Fibroblast of upper back skin (primary cell): Measurements from ENCODE around the gene CCDC12.

ENCODE experiments used
- DNase-seq: peaks from one replicate; pipeline ENCODE4 v3.0.0-alpha.2; 2013

CCDC12 gene

DNA sequence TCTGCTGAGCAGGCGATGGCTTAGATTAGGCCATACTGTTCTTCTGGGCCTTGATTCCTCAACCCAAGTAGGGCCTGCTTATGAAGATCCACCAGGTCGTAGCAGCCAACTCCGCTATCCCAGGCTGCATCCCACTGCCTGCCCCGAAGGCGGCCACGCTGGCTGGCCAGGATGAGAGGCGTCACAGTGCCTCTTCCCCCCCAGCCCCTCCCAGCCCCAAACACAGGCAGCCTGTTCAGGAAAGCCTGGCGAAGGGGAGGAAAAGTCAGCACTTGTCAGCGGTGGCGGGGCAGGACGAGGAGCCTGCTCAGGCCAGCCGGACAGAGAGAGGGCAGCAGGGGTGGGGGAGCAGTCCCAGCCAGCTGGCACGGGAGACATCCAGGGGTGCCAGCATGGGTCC, 87.8 kb downstream of the CCDC12 start:
- no peak for DNase-seq

DNA sequence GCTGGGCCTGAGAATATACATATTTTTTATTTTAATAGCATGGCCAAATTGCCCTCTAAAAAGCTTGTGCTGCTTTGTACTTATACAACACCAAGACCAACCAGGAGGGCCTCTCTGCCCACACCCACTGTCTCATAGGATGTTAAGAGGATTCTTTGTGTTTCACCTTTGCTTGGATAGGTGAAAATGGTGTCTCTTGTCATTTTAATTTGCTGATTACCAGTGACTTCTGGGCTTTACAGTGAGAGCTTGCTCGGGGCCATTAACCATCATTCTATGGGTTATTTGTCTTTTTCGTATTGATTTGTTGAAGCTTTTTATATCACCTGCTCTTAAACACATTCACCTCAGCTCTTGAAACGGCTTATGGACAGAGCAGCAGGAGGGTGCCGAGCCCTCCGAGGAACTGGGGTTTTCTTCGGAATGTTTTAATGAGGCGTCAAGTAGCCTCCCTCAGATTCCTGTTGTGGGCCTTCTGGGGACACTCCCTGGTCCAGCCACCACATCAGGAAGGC, 88.5 kb downstream of the CCDC12 start:
- no peak for DNase-seq

DNA sequence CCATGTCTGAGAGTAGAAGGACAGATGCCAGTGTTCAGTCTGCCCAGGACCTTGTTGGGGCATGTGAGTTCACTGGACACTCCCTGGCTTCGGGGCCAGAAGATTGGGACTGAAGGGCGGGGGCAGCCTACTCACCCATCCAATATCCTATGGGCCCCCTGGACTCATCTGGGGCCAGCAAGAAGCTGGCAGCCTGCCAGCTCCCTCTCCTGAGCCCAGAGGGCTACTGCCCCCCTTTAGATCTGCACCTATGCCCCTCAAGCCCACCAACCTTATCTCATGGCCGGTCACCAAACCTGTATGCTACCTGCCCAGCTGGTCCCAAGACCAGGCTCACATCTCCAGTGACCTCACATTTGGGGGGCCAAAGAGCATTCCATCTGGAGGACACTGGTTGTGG, 90.9 kb downstream of the CCDC12 start:
- DNase-seq: no peak

DNA sequence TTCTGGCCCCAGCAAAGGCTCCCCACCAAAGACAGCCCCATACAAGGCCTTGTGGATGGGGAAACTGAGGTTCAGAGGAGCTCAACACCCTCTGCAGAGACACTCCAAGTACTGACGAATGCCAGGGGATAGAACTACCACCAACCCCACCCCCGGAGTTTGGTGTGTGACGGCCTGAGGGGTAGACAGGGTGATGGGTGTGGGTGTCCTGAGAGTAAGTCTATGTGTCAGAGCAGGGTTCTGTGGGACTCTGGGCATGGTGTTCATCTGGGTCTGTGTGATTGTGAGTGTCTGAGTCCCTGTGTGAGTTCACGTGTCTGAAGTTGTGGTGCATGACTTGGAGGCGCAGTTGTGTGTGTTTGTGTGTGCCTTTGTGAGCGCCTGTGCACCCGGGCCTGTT, 91.6 kb downstream of the CCDC12 start:
- no peak for DNase-seq

DNA sequence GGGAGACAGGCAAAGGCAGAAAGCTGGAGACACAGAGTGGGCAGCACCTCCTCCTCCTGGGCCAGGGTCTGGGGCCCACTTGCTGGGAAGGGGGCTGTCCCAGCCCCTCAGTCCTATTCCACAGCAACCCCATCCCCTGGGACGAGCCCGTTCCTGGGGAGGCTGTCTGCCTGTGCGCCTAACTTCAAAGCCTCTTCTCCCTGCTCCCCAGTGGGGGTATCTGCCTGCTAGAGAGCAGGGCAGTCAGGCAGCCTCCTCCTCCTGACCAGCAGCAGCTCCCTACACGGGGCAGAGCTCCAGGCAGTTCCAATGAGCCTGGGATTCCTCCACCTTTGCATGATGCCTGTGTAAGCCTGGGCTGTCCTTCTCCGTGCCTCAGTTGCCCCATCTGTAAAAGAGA, 92.1 kb downstream of the CCDC12 start:
- no peak for DNase-seq

DNA sequence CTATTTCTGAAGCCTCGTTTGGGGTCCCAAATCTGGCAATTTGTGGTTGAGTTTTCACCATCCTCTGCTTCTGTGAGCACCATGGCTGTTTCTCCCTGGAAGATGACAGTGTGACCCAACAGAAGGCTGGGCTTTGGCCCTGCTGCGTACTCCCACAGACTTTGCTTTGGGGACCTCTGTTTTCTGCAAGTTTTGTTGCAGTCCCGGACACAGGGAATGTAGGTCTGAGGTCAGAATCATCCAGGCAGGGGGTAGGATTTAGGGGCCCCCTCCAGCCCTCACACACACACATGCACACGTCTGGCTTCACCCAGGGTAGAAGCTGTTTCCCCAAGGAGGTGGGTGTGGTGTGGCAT, 92.7 kb downstream of the CCDC12 start:
- no peak for DNase-seq

DNA sequence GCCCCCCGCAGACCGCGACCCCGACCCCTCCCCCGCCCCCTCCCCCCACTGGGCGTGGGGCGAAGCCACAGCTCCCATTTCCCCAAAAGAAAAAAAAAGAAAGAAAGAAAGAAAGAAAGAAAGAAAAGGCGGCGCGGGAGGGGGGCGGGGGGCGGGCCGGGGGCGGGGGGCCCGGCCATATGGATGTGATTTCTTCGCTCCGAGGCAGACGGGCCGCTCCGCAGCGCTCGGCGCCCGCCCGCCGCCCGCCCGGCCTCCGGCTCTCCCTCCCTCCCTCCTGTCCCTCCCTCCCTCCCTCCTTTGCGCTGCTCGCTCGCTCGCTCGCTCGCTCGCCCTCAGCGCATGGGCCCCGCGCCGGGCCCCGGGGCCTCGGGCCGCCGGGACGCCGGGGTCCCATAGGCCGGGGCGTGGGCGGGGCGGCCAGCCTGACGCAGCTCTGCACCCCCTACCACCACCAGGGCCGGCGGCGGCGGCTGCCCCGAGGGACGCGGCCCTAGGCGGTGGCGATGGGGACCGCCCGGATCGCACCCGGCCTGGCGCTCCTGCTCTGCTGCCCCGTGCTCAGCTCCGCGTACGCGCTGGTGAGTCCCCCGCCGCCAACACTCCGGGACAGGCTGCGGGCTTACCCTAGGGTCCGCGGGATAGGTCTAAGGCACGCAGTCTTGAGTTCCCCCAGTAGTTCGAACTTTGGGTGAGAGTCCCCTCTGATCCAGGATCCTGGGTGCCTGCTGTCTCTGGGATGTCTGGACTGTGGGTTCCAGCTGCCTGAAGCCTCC, 93.3 kb downstream of the CCDC12 start:
- peak; percentile 28 for DNase-seq

DNA sequence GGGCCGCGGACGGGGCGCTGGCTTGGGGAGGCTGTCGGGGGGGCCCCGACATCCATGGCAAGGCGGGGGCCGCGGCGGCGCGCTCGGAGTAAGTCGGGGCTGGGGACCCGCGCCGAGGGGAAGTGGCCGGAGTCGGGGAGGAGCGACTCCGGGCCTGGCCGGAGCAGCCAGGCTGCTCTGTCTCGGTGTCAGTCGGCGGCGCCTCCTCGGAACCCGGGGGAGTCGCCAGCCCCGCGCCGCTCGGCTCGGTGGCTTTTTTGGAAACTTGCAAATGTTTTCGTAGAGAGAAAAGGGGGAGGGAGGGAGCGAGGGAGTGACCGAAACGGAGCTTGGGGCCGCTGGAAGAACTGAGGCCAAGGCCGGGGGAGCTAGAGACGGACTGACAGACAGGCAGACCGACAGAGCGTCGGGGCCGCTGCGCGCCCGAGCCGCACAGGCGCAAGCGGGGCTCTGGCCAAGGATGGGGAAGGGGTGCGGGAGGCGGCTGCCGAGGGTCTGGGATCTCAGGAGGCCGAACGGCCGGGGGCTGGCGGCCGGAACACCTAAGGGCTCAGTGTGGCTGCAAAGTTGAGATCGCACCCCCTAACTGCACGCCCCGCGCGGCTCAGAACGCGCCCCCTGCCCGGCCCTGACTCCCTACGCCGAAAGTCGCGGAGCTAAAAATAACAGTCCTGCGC, 94.0 kb downstream of the CCDC12 start:
- DNase-seq: no peak

DNA sequence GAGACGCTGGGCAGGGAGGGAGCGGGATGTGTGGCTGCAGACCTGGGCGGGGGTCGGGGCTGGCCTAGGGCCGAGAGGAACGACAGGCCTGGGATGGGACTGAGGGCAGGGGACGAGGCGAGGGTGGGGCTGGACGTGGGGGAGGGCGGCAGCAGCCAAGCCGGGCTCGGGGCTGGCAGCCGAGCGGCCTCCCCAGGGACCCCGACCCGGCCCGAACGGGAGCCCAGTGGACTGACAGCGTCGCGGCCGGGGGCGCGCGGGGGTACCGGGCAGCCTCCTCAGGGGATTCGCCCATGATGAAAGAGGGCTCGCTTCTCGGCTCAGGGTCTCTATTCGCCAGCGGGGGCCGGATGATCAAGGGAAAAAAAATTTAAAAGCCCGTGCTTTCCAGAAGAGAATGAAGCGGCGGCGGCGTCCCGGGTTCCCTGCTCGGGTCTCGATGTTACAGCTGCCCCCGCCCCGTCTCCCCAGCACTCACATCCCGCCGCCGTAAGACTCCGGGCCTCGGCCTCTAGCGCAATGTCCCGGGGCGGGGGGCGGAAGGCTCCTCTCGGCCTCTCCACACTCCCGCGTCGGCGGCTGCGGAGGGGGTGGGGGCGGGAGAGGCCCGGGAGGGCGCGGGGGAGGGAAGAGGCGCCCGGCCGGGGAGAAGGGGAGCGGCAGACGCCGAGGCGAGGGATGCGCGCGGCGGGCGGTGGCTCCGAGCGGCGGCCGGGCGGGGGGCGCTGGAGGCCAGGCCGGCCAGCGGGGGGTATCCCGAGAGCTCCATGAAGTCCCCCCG, 94.8 kb downstream of the CCDC12 start:
- peak; percentile 22 for DNase-seq

DNA sequence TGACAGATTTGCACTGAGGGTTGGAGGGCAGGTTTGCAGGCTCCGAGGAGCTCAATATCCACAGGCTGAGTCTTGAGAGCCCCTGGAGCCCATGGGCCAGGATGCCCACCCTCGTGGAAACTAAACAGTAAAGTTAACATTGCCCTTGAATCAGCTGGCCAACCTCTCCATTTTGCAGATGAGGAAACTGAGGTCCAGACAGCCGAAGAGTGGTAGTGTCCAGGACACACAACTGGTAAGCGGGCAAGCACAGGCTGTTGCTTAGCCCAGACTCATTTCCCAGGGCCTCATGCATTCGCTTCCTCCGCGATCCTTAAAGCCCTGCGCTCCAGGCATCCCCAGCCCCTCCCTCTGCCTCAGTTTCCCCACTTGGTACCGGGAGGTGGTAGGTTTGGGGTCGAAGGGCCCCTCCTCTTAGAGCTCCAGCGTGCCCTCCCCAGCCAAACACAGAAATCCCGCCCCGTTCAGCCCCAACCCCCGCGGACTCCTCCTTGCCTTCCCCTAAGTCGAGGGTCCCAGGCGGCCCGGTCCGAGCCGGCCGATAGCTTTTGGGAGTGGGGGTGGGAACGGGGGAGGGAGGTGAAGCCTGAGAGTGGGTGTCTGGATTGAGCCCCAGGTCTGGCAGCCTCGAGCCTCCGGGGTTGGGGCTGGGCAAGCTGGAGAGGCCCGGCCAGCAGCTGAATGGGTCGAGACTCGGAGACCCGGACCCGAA, 95.5 kb downstream of the CCDC12 start:
- no peak for DNase-seq

DNA sequence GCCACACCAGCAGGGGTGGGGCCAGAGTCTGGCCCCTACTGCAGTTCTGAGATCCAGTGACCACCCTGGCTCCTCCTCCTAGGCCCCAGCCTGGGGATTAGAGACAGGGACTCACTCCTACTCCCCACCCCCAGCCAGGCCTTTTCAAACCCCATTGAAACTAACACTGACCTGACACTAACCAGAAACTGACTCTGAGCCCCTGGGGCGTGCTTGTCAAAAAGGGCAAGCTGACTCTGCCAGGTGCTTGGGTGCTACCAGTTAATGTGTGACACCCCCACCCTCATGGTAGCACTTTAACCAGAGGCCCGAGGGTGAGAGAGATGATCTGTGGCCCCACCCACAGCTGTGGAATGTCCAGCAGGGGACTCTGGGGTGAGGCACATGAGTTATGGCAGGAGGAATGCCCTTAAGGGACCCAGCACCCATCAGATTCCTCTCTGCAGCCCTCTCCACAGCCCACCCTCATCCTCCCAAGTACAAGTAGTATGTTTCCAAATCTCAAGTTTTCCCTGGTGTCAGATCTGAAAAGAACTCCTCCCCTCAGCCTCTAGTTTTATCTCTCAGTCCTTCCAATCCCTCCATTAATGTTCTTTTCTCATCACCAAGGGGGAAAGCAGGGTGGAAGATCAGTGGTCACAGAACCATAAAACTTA, 97.6 kb downstream of the CCDC12 start:
- DNase-seq: no peak

DNA sequence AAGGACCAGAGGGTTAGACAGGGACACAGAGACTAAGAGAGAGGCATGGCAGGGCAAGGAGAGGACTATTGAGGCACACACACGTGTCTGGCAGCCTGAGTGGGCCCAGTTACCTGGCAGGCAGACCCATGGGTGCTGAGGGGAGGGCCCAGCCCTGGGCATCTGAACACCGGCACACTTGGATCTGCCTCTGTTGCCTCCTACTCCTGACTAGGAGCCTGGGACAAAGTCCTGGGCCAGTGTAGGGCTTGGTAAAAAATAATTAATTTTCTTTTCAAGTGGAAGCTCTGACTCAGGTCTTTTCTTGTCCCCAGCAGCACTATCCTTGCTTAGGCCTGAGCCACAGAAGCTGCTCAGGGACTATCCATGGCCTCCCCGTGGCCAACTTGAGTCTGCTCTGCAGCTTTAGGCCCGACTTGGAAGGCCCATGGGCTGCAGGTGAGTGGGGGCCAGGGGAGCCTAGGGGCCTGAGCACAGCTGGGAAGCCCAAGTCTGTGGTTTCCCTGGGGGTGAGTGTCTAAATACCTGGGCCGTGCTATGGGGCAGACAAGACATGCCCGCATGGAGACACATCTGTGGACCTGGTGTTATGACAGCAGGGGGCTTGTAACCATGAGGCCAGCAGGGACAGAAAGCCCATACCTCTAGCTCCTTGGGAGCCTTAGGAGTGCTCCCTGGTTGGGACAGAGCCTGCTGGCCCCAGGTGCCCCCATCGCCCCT, 99.0 kb downstream of the CCDC12 start, which contains the start of gene PTH1R:
Gene PTH1R, plus strand, starts transcription at position 316 of the 720 bp plus-strand sequence. CDS start 5,839 bp downstream, outside the sequence.
- DNase-seq: no peak

DNA sequence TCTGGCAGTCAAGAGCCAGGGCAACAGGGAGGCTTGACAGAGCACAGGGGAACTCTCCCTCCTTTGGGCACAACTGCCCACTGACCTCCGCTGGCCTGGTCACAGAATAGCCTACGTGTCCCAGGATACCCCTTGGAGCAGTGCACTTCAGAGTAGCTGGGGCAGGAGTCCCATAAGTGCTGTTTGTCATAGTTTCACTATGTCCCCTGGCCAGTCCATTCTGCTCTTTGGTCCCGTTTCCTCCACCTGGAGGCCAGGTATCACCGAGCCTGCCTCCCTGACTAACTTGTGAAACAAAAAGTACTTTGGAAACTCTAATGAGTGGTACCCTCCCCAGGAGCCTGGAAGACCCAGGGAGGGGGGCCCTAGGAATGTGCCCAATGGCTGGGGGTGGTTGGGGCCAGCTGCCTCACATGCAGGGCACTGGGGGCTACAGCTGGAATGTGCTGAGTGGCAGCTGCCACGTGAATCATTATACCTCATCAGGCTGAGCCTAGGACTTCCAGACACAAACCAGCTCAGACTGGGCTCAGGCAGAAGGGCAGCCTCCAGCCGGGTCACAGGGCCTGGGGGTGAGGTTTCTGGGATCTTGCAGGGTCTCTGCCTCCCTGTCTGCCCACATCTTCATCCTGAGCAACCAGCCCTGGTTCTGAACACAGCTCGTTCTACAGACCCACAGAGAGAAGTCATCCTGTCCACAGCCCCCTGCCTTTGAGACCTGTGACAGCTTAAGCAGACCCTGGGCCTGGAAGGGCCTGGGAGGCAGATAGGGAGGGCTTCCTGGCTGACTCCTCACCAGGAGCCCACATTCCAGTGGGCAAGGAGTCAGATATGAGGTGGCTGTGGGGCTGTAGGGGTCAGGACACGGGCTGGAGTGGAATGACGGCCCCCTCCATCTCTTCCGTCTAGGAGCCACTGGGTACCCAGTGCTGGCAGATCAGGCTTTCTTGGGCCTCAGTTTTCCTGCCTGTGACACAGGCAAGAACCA, 99.9 kb downstream of the CCDC12 start:
- DNase-seq: no peak

DNA sequence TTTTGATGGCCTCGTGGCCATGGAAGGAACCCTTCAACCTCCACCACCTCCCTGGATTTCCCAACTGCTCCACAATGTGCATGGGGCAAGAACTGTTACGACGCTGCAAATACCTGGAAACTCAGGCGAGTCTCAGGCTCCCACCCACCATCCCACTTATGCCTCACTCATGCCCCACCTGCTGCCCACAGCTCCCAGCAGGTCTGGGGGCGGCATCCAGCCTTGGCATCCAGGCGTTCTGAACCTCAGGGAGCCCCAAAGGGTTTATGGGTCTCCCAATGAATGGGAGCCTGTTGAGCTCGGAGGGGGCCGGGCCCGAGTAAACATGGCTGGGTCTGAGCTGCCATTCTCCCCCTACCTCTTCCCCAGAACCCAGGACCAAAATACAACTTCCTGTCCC, 101.0 kb downstream of the CCDC12 start:
- no peak for DNase-seq

DNA sequence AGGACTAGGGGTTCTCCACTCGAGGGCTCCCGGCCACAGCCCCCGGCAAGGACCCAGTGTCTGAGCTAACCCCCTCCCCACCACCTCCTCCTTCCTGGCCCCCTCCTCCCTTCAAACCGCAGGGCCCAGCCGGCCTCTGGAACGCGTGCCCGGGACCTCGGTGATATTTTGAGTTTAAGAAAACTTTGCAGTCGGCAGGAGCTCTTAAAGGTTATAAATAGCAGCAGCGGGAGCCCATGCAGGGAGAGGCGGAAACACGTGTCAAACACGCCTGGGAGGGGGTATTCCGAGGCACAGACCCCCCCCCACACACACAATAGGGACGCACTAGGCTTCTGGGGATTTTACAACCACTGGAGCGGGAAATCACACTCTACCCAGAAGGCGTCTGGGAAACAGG, 102.1 kb downstream of the CCDC12 start:
- peak; percentile 47 for DNase-seq

DNA sequence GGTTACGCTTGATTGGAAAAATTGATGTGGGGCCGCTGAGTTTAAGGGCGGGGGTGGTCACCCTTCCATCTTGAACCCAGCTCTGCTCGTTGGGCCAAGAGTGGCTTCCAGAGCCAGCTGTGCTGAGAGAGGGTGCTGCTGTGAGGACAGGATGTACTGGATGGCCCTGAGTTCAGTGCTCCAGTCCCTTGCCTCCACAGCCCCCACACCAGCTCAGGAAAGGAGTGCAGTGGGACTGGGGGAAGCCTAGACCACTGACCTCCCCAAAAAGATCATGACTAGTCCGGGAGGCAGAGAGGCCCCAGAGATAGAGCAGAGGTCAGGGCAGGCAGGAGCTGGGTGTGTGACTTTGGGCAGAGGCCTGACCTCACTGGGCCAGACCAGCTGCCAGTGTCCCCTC, 103.0 kb downstream of the CCDC12 start:
- no peak for DNase-seq
